Heart right ventricle (tissue), 16 donors: ENCODE data around the gene DGKA. TPM values are rescaled to one million over a fixed set of nuclear protein-coding genes. Genes with fewer than 3 reads are reported as not detected.
"Not testable (repeated sequence)": the region's sequence is repeated elsewhere in the genome, so short reads cannot be mapped to it uniquely, and the experiment has no call there.

Experiments used
- ATAC-seq, 8 donors: fragments of 200-7000 bp; cut with Tn5 transposase; one replicate each; pipeline ENCODE4 v1.9.1; 2020; ENCODE audit warnings: mild to moderate bottlenecking in 8 of 8, moderate library complexity in 8 of 8, moderate number of reproducible peaks in 1 of 8
- DNase-seq, 2 donors: peaks; one replicate each; pipeline ENCODE4 v3.0.0-alpha.2; 2020
- H3K27ac ChIP-seq, 10 donors: fragments of 200-600 bp; sonication (generic) in 2 of 10; one replicate each; pipeline versions ENCODE4 v1.5.0 to v1.8.0; 2020 to 2022; ENCODE audit warnings: mild to moderate bottlenecking in 3 of 10
- H3K27me3 ChIP-seq, 7 donors: fragments of 200-600 bp; one replicate each; pipeline ENCODE4 v1.8.0; 2021 to 2022; ENCODE audit warnings: mild to moderate bottlenecking in 2 of 7
- H3K36me3 ChIP-seq, 9 donors: fragments of 200-600 bp; sonication (generic) in 1 of 9; one replicate each; pipeline versions ENCODE4 v1.5.0 to v1.8.0; 2020 to 2022; ENCODE audit warnings: mild to moderate bottlenecking in 2 of 9
- H3K4me1 ChIP-seq, 9 donors: fragments of 200-600 bp; sonication (generic) in 1 of 9; one replicate each; pipeline versions ENCODE4 v1.5.0 to v1.8.0; 2020 to 2022; ENCODE audit warnings: mild to moderate bottlenecking in 4 of 9
- H3K4me3 ChIP-seq, 10 donors: fragments of 200-600 bp; sonication (generic) in 2 of 10; one replicate each; pipeline versions ENCODE4 v1.5.0 to v1.8.0; 2020 to 2022; ENCODE audit warnings: mild to moderate bottlenecking in 7 of 10, moderate library complexity in 2 of 10
- H3K9me3 ChIP-seq, 11 donors: fragments of 200-600 bp in 10 of 11; sonication (generic) in 2 of 11; one replicate each; pipeline versions ENCODE4 v1.5.0 to v1.8.0; 2013 to 2022; ENCODE audit warnings: mild to moderate bottlenecking in 2 of 11, control low read depth in 1 of 11, moderate library complexity in 1 of 11
- WGBS, 2 donors: extraction: QIAGEN DNeasy Blood & Tissue Kit; methylation state at CpG; one replicate each; pipeline ENCODE4 v1.1.7; 2013; ENCODE audit warnings: inconsistent platforms in 1 of 2; 5-methylcytosine and 5-hydroxymethylcytosine counted together
- intact Hi-C, 10 donors: fragments of 100-400 bp; cut with DNase I; formaldehyde crosslinking; loops; one replicate each; pipeline versions ENCODE4 v1.11.1 to v1.14.2; 2022
- polyA plus RNA-seq, 2 donors: library from polyadenylated mRNA; stranded (reverse); fragments of 200-250 nt; gene quantifications; one replicate each; pipeline ENCODE4 v1.2.3, GENCODE V29; 2013
- total RNA-seq, 10 donors: library from RNA; stranded (reverse); fragmentation: NEBNext Ultra II Directional in 3 of 10; extraction: Animal tissue kit (Norgen Biotek cat#: 25700) in 3 of 10; gene quantifications; one replicate each; pipeline versions ENCODE4 v1.2.1 to v1.2.4, GENCODE V29; 2021 to 2023
- TF ChIP-seq, protein P1 (sequence below), 9 donors: fragments of 200-600 bp; sonication (generic) in 2 of 9; IDR thresholded peaks; one replicate each; pipeline versions ENCODE4 v1.5.0 to v1.8.0; 2021 to 2022; ENCODE audit warnings: antibody characterized with exemption in 9 of 9, mild to moderate bottlenecking in 5 of 9, moderate library complexity in 1 of 9
- donor health status: Arrhythmogenic right ventricular cardiomyopathy.
- donor health status: ischemic (EF 13 %, LVEDD 7.1; RV severe dilation, severe dysfunction).
- donor health status: healthy with polysubstance abuse.
- donor health status: DM: no; HTN: yes; CAD: no.
- donor health status: DM: no; HTN: no; CAD: no.
- donor health status: ischemic (EF 25% LVEDD 6.9; RV normal size, moderate dysfunction).
- donor health status: ischemic (EF 25% LVEDD 5.7; RV mildly dilated, moderate dysfunction).
- donor health status: healthy.
- donor health status: DM: yes; HTN: yes; CAD: no.
- donor health status: Ischemic cardiomyopathy.
- donor health status: ischemic (EF 35%, LVEDD 5.7; RV mildly dilated, moderate dysfunction).
- donor health status: nonischemic (EF 11% LVEDD 7.7; RV severe dilation, severe dysfunction).
- donor health status: DM: yes; HTN: yes; CAD: no.
- donor health status: PGD.
- donor health status: ischemic (EF 29% LVEDD 5.4; RV normal size, mild dysfunction).
- donor health status: nonischemic (EF 23%, LVEDD 6.1; RV moderate dilation, normal function).

DGKA gene
- total and polyA plus RNA-seq, 12 donors = 4.6 to 17.3 (median 7.3) TPM

DNA sequence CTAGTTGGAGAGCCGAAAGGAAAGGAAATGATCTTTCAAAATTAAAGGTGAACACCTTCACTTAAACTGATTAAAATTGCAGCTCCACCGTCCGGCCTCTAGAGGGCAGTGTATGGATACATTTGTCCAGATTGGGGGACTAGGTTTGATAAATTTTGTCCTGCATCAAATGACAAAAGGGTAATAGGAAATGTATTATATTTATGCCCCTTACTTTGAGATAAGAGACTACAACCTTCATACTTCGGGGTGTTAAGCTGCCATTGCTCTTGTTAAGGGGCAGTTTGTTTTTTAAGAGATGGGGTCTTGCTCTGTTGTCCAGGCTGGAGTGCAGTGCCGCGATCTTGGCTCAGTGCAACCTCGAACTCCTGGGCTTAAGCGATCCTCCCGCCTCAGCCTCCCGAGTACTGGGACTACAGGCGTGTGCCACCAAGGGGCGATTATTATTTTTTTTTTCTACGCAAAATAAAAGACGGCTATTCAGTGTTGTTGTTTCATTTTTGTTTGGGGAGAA is 65.3 kb downstream of the DGKA start:
- DNase-seq (peak in 1 of 2 donors; percentile 56), ATAC-seq (peak; percentile 8 to 72 (median 42))
- no peaks in the 10 kb centered on the region for H3K27me3 ChIP-seq
- peaks cover 5 to 22% (median 11%) of the 10 kb centered on the region in 9 donors for H3K4me1 ChIP-seq
- TF ChIP-seq, protein P1, sequence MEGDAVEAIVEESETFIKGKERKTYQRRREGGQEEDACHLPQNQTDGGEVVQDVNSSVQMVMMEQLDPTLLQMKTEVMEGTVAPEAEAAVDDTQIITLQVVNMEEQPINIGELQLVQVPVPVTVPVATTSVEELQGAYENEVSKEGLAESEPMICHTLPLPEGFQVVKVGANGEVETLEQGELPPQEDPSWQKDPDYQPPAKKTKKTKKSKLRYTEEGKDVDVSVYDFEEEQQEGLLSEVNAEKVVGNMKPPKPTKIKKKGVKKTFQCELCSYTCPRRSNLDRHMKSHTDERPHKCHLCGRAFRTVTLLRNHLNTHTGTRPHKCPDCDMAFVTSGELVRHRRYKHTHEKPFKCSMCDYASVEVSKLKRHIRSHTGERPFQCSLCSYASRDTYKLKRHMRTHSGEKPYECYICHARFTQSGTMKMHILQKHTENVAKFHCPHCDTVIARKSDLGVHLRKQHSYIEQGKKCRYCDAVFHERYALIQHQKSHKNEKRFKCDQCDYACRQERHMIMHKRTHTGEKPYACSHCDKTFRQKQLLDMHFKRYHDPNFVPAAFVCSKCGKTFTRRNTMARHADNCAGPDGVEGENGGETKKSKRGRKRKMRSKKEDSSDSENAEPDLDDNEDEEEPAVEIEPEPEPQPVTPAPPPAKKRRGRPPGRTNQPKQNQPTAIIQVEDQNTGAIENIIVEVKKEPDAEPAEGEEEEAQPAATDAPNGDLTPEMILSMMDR (IDR thresholded peaks at IDR 0.05) = peak; percentile 80 to 87 (median 82)
- 25 to 28% methylated on average over 14 of the region's 14 CpGs for WGBS, 2 donors
- H3K9me3 ChIP-seq = no peaks in the 10 kb centered on the region
- peaks cover 0 to 59% (median 39%) of the 10 kb centered on the region in 9 donors for H3K36me3 ChIP-seq
- intact Hi-C loops = loop anchor here in 4 of 10 donors (1.0 to 10.0 kb wide), 5 partner anchors 45 to 121 kb away; partner anchors contain the start of genes RPS26 (in 4 of the 4), PA2G4 (in 1 of the 4), RPL41 (in 1 of the 4) and ZC3H10 (in 1 of the 4)
- H3K27ac ChIP-seq = peak overlapping the region in 9 of 10 donors; percentile 62 to 93 (median 83)
- H3K4me3 ChIP-seq = peak overlapping the region; percentile 19 to 79 (median 66)

DNA sequence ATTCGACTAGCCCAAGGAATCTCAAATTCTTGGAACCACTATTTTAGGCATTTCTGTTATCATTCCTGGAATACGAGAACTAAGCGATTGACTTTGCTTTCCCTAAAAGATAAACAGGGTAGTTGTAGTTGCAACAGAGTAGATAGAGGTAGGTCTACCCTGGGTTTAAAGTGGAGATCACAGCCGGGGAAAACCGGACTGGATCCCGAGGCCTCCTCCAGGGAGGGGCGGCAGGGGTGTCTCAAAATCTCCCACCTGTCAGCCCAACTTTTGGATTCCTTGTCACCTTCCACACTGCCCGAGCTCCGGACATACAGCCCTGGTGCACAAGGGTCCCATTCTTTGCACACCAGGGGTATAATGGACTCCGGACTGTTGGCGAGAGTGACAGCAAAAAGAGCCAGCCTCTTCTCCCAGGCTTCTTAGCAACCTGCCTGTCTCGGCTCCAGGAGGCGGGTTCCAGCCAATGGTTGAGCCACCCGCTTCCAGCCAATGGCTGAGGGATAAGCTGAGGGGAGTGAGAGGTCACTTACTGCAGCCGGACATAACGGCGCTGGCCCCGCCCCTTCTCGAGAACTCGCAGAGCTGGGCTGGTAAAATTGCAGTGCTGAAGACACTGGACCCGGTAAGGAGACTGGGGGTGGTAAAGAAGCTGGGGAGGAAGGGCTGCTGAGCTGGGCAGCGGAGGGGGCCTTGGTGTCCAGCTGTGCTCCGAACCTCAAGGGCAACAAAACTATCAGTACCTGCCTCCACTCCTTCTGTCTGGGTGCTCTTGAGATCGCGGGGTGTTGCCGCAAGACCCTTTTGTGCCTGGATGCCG is 66.0 kb downstream of the DGKA start, which contains the start of gene SUOX:
SUOX (plus strand) TSS at position 562 of the 820 bp plus-strand sequence. CDS start 4,946 bp downstream, outside the sequence.
- no peaks in the 10 kb centered on the region for H3K9me3 ChIP-seq
- TF ChIP-seq, protein P1 (IDR thresholded peaks at IDR 0.05) = no peak
- intact Hi-C loops = loop anchor here in 5 of 10 donors (1.0 to 10.0 kb wide), 5 partner anchors 44 to 120 kb away; partner anchors contain the start of genes RPS26 (in 5 of the 5), PA2G4 (in 1 of the 5), RPL41 (in 1 of the 5) and ZC3H10 (in 1 of the 5)
- ATAC-seq (peak; percentile 98 to 100 (median 99)), DNase-seq (peak; percentile 94 to 97)
- peaks cover 0 to 58% (median 33%) of the 10 kb centered on the region in 9 donors for H3K36me3 ChIP-seq
- H3K27me3 ChIP-seq = no peaks in the 10 kb centered on the region
- peaks cover 5 to 22% (median 11%) of the 10 kb centered on the region in 9 donors for H3K4me1 ChIP-seq
- peak within 1 kb of the TSS; percentile 19 to 79 (median 66) for H3K4me3 ChIP-seq
- peak within 1 kb of the TSS in 9 of 10 donors; percentile 62 to 93 (median 83) for H3K27ac ChIP-seq
- 1% methylated on average over 27 of the region's 27 CpGs for WGBS, 2 donors

DNA sequence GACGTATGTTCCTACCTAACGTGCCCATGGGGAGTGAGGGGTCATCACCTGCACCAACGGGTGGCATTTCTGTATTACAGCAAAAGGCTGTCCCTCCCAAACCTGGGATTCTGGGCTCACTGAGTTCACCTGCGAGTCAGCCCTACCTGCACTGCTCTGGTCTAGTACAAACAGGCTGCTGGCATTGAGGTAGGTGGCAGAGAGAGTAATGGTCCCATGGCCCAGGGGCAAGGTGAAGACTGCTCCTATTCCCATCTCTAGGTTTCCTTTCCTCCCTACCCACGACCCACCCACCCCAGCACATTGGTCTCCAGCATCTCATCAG is 66.5 kb downstream of the DGKA start:
- no peaks in the 10 kb centered on the region for H3K27me3 ChIP-seq
- intact Hi-C loops = loop anchor here in 4 of 10 donors (1.0 to 10.0 kb wide), 5 partner anchors 43 to 120 kb away; partner anchors contain the start of genes RPS26 (in 4 of the 4), PA2G4 (in 1 of the 4), RPL41 (in 1 of the 4) and ZC3H10 (in 1 of the 4)
- DNase-seq (no peak), ATAC-seq (peak in 4 of 8 donors; percentile 2 to 24 (median 6))
- no peaks in the 10 kb centered on the region for H3K9me3 ChIP-seq
- peak overlapping the region in 9 of 10 donors; percentile 62 to 93 (median 83) for H3K27ac ChIP-seq
- H3K4me3 ChIP-seq = peak overlapping the region; percentile 19 to 79 (median 66)
- peaks cover 0 to 58% (median 30%) of the 10 kb centered on the region in 9 donors for H3K36me3 ChIP-seq
- TF ChIP-seq, protein P1 (IDR thresholded peaks at IDR 0.05) = no peak
- peaks cover 5 to 22% (median 11%) of the 10 kb centered on the region in 9 donors for H3K4me1 ChIP-seq
- 1 to 5% methylated on average over 5 of the region's 5 CpGs for WGBS, 2 donors

DNA sequence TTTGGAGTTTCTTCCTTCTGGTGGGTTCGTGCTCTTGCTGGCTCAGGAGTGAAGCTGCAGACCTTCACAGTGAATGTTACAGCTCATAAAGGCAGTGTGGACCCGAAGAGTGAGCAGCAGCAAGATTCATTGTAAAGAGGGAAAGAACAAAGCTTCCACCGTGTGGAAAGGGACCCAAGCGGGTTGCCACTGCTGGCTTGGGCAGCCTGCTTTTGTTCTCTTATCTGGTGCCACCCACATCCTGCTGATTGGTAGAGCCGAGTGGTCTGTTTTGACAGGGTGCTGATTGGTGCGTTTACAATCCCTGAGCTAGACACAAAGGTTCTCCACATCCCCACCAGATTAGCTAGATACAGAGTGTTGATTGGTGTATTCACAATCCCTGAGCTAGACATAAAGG is 68.6 kb downstream of the DGKA start:
- H3K36me3 ChIP-seq = peaks cover 0 to 58% (median 23%) of the 10 kb centered on the region in 9 donors
- not testable (repeated sequence) for H3K27me3 ChIP-seq, ATAC-seq

DNA sequence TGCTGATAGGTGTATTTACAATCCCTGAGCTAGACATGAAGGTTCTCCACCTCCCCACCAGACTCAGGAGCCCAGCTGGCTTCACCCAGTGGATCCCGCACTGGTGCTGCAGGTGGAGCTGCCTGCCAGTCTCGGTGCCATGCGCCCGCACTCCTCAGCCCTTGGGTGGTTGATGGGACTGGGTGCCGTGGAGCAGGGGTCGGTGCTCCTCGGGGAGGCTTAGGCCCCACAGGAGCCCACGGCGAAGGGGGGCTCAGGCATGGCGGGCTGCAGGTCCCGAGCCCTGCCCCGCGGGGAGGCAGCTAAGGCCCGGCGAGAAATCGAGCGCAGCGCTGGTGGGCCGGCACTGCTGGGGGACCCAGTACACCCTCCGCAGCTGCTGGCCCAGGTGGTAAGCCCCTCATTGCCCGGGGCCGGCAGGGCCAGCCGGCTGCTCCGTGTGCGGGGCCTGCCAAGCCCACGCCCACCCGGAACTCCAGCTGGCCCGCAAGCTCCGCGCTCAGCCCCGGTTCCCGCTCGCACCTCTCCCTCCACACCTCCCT is 69.1 kb downstream of the DGKA start:
- WGBS, 2 donors = 97 to 98% methylated on average over 28 to 33 of the region's 33 CpGs
- not testable (repeated sequence) for H3K27ac ChIP-seq

More for the DNA sequence above, 68.6 kb downstream of the DGKA start:
- H3K9me3 ChIP-seq, DNase-seq, H3K27ac ChIP-seq, H3K4me3 ChIP-seq: not testable (repeated sequence)
- WGBS, 2 donors = 58 to 74% methylated on average over 5 to 6 of the region's 6 CpGs
- intact Hi-C loops = loop anchor here in 4 of 10 donors (2.0 to 10.0 kb wide), 4 partner anchors 33 to 118 kb away; partner anchors contain the start of genes RPS26 (in 2 of the 4), PA2G4 (in 1 of the 4), RPL41 (in 1 of the 4) and ZC3H10 (in 1 of the 4)
- H3K4me1 ChIP-seq = peaks cover 5 to 22% (median 11%) of the 10 kb centered on the region in 9 donors

More for the DNA sequence above, 69.1 kb downstream of the DGKA start:
- H3K27me3 ChIP-seq, H3K9me3 ChIP-seq, DNase-seq, H3K4me3 ChIP-seq, ATAC-seq: not testable (repeated sequence)
- H3K36me3 ChIP-seq = peaks cover 0 to 58% (median 17%) of the 10 kb centered on the region in 9 donors
- peaks cover 5 to 22% (median 11%) of the 10 kb centered on the region in 9 donors for H3K4me1 ChIP-seq
- intact Hi-C loops = loop anchor here in 4 of 10 donors (2.0 to 10.0 kb wide), 4 partner anchors 33 to 117 kb away; partner anchors contain the start of genes RPS26 (in 2 of the 4), PA2G4 (in 1 of the 4), RPL41 (in 1 of the 4) and ZC3H10 (in 1 of the 4)
